HepG2 (cell line): ENCODE data around the gene STH. TPM values are rescaled to one million over a fixed set of nuclear protein-coding genes. Genes with fewer than 3 reads are reported as not detected.

Experiments used
- CEBPZ ChIP-seq: IDR thresholded peaks from 2 replicates; pipeline ENCODE4 v1.6.1; 2012; ENCODE audit warnings: low read length, improper control_type of control experiment
- CTCF ChIP-seq: sonication (generic); formaldehyde crosslinking; IDR thresholded peaks from 2 replicates; pipeline ENCODE4 v1.5.0; 2020; ENCODE audit warnings: mild to moderate bottlenecking, missing genetic modification reagents, moderate library complexity
- DZIP1 ChIP-seq: sonication (generic); formaldehyde crosslinking; IDR thresholded peaks from 2 replicates; pipeline ENCODE4 v1.5.0; 2020; ENCODE audit warnings: mild to moderate bottlenecking, missing genetic modification reagents
- EP300 ChIP-seq, 3 experiments: sonication (generic) in 1 of 3; formaldehyde crosslinking in 1 of 3; IDR thresholded peaks; 2 replicates each; pipeline versions ENCODE4 v1.5.1 to v1.6.1; 2011 to 2020; ENCODE audit warnings: low read depth in 2 of 3, low read length in 2 of 3, borderline replicate concordance in 1 of 3, improper control_type of control experiment in 1 of 3, mild to moderate bottlenecking in 1 of 3, missing genetic modification reagents in 1 of 3, moderate library complexity in 1 of 3
- HOXA3 ChIP-seq: sonication (generic); formaldehyde crosslinking; IDR thresholded peaks from 2 replicates; pipeline ENCODE4 v1.5.0; 2020; ENCODE audit warnings: missing genetic modification reagents
- JUNB ChIP-seq: sonication (generic); formaldehyde crosslinking; IDR thresholded peaks from 2 replicates; pipeline ENCODE4 v1.8.0; 2022; ENCODE audit warnings: missing genetic modification reagents, mild to moderate bottlenecking, borderline replicate concordance
- MTF1 ChIP-seq: sonication (generic); formaldehyde crosslinking; IDR thresholded peaks from 2 replicates; pipeline ENCODE4 v1.5.0; 2020; ENCODE audit warnings: missing genetic modification reagents
- PATZ1 ChIP-seq: sonication (generic); formaldehyde crosslinking; IDR thresholded peaks from 2 replicates; pipeline ENCODE4 v1.4.0; 2020; ENCODE audit warnings: missing genetic modification reagents
- PHF5A ChIP-seq: IDR thresholded peaks from one replicate; pipeline ENCODE4 v1.6.1; 2018; ENCODE audit warnings: low read depth, missing genetic modification reagents; ENCODE audit not compliant: unreplicated experiment
- PITX1 ChIP-seq: sonication (generic); formaldehyde crosslinking; IDR thresholded peaks from 2 replicates; pipeline ENCODE4 v1.5.1; 2020; ENCODE audit warnings: mild to moderate bottlenecking, missing genetic modification reagents
- WIZ ChIP-seq: sonication (generic); formaldehyde crosslinking; IDR thresholded peaks from 2 replicates; pipeline ENCODE4 v1.5.1; 2020; ENCODE audit warnings: mild to moderate bottlenecking, missing genetic modification reagents
- ZBTB7B ChIP-seq: sonication (generic); formaldehyde crosslinking; IDR thresholded peaks from 2 replicates; pipeline ENCODE4 v1.4.0; 2020; ENCODE audit warnings: missing genetic modification reagents
- ZFX ChIP-seq: sonication (generic); formaldehyde crosslinking; IDR thresholded peaks from 2 replicates; pipeline ENCODE4 v1.4.0; 2020; ENCODE audit warnings: mild to moderate bottlenecking, low read depth, missing genetic modification reagents, moderate library complexity
- ZKSCAN8 ChIP-seq: IDR thresholded peaks from 2 replicates; pipeline ENCODE4 v1.6.1; 2016; ENCODE audit warnings: borderline replicate concordance, missing genetic modification reagents, missing compliant biosample characterization
- ZNF362 ChIP-seq: sonication (generic); formaldehyde crosslinking; IDR thresholded peaks from 2 replicates; pipeline ENCODE4 v1.4.0; 2020; ENCODE audit warnings: missing genetic modification reagents, mild to moderate bottlenecking, borderline replicate concordance
- polyA plus RNA-seq, 8 experiments: library from polyadenylated mRNA; depleted of rRNA in 3 of 8; stranded (reverse) in 7 of 8; unstranded in 1 of 8; fragments of >200 nt; fragmentation: Illumina TruSeq in 4 of 8; extraction: Trizol in 4 of 8; gene quantifications; 2 replicates each; pipeline versions ENCODE4 v1.2.1 to v1.2.3, GENCODE V29; 2011 to 2016; ENCODE audit warnings: low read depth in 4 of 8, missing spikeins in 1 of 8, mixed read lengths in 1 of 8; ENCODE audit not compliant: insufficient read depth in 1 of 8
- total RNA-seq, 5 experiments: library from RNA; depleted of rRNA; stranded (reverse); fragments of >200 nt; fragmentation: Illumina TruSeq; extraction: Trizol; gene quantifications; 2 replicates each; pipeline ENCODE4 v1.2.3, GENCODE V29; 2016; ENCODE audit warnings: low read depth in 1 of 5

STH gene
- total and polyA plus RNA-seq, 2 of the 13 experiments (the other 11 are each of a cell fraction or from before 2014, with no cell fraction given), result not detected

GRCh38 chr17:46002311-46002972 lies 3.4 kb downstream of the STH start (continued):
- TF ChIP-seq WIZ (CRISPR knock-in tag), result peak; percentile 78; the same call in 1 of the 2 replicates
- TF ChIP-seq PITX1 (CRISPR knock-in tag), result no peak
- no peak for TF ChIP-seq DZIP1 (CRISPR knock-in tag)
- peak; percentile 33; the same call in 1 of the 2 replicates for TF ChIP-seq HOXA3 (CRISPR knock-in tag)
- TF ChIP-seq ZBTB7B (CRISPR knock-in tag), result no peak
- no peak for TF ChIP-seq MTF1
- no peak for TF ChIP-seq ZKSCAN8 (CRISPR knock-in tag)
- peak; percentile 41 for TF ChIP-seq ZFX (CRISPR knock-in tag)
- 0 out of 2 replicates have a peak, but pooled peaks have one; percentile 22 for TF ChIP-seq ZNF362 (CRISPR knock-in tag)
- peak; percentile 66 for TF ChIP-seq PATZ1 (CRISPR knock-in tag)
- TF ChIP-seq JUNB (CRISPR knock-in tag), result no peak
- 0 out of 4 replicates have a peak, but pooled peaks of 1 of the 2 experiments have one; percentile 55 for TF ChIP-seq EP300 (IDR thresholded peaks at IDR 0.05; ENCODE audit: low read depth in 2 of 2, low read length in 2 of 2)
- TF ChIP-seq EP300 (CRISPR knock-in tag; IDR thresholded peaks at IDR 0.05; ENCODE audit: borderline replicate concordance), result no peak
- no peak for TF ChIP-seq CEBPZ
- peak; percentile 98 for TF ChIP-seq CTCF (CRISPR knock-in tag)
- no peak for TF ChIP-seq PHF5A (CRISPR knock-in tag)
